ENCODE results near the gene AUH. TPM values are rescaled to one million over a fixed set of nuclear protein-coding genes. Genes with fewer than 3 reads are reported as not detected.

The AUH gene
- total RNA-seq, 6 donors from 2014 or later = 13.7 to 38.5 (median 24.4) TPM

GRCh38 chr9:91240596-91241165 lies 121.0 kb downstream of the AUH start:
- WGBS, 2 donors = 72 to 90% methylated on average over 3 of the region's 3 CpGs
- Histone ChIP-seq H3K4me3 (no peak overlapping the region), H3K27ac (no peak overlapping the region), H3K36me3 (no peaks in the 10 kb centered on the region), H3K4me1 (peaks cover 0 to 2% (median 0%) of the 10 kb centered on the region in 4 donors), H3K9me3 (no peaks in the 10 kb centered on the region), H3K27me3 (no peaks in the 10 kb centered on the region)
- no peak for TF ChIP-seq POLR2AphosphoS5 (IDR thresholded peaks at IDR 0.05)
- TF ChIP-seq, protein P1, sequence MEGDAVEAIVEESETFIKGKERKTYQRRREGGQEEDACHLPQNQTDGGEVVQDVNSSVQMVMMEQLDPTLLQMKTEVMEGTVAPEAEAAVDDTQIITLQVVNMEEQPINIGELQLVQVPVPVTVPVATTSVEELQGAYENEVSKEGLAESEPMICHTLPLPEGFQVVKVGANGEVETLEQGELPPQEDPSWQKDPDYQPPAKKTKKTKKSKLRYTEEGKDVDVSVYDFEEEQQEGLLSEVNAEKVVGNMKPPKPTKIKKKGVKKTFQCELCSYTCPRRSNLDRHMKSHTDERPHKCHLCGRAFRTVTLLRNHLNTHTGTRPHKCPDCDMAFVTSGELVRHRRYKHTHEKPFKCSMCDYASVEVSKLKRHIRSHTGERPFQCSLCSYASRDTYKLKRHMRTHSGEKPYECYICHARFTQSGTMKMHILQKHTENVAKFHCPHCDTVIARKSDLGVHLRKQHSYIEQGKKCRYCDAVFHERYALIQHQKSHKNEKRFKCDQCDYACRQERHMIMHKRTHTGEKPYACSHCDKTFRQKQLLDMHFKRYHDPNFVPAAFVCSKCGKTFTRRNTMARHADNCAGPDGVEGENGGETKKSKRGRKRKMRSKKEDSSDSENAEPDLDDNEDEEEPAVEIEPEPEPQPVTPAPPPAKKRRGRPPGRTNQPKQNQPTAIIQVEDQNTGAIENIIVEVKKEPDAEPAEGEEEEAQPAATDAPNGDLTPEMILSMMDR (IDR thresholded peaks at IDR 0.05) = no peak
- no peak for TF ChIP-seq EP300 (IDR thresholded peaks at IDR 0.05)
- TF ChIP-seq POLR2A (IDR thresholded peaks at IDR 0.05) = no peak
- ATAC-seq (ENCODE audit: low FRiP score in 2 of 2) (no peak), DNase-seq (no peak)

GRCh38 chr9:91239367-91240111 lies 122.2 kb downstream of the AUH start:
- ATAC-seq (ENCODE audit: low FRiP score in 2 of 2) = no peak
- Histone ChIP-seq H3K27ac (no peak overlapping the region), H3K4me1 (no peaks in the 10 kb centered on the region), H3K36me3 (no peaks in the 10 kb centered on the region), H3K9me3 (no peaks in the 10 kb centered on the region), H3K4me3 (no peak overlapping the region), H3K27me3 (no peaks in the 10 kb centered on the region)
- 75 to 77% methylated on average over 5 of the region's 5 CpGs for WGBS, 2 donors
- no peak for DNase-seq
- TF ChIP-seq, protein P1 (IDR thresholded peaks at IDR 0.05) = no peak
- TF ChIP-seq EP300 (IDR thresholded peaks at IDR 0.05) = no peak
- TF ChIP-seq POLR2A (IDR thresholded peaks at IDR 0.05) = no peak
- no peak for TF ChIP-seq POLR2AphosphoS5 (IDR thresholded peaks at IDR 0.05)

- Histone ChIP-seq H3K4me1 (no peaks in the 10 kb centered on the region), H3K27me3 (no peaks in the 10 kb centered on the region), H3K36me3 (no peaks in the 10 kb centered on the region), H3K4me3 (no peak overlapping the region), H3K9me3 (no peaks in the 10 kb centered on the region), H3K27ac (no peak overlapping the region)
- TF ChIP-seq POLR2A (IDR thresholded peaks at IDR 0.05) = no peak
- DNase-seq = no peak
- WGBS, 2 donors = 87 to 94% methylated on average over 2 of the region's 2 CpGs
- no peak for ATAC-seq (ENCODE audit: low FRiP score in 2 of 2)
Measured at GRCh38 chr9:91234523-91234922, 127.2 kb downstream of the AUH start.

GRCh38 chr9:91231619-91232018 lies 130.1 kb downstream of the AUH start:
- DNase-seq = no peak
- Histone ChIP-seq H3K36me3 (no peaks in the 10 kb centered on the region), H3K4me1 (no peaks in the 10 kb centered on the region), H3K9me3 (no peaks in the 10 kb centered on the region), H3K27me3 (no peaks in the 10 kb centered on the region), H3K4me3 (no peak overlapping the region), H3K27ac (no peak overlapping the region)
- TF ChIP-seq POLR2AphosphoS5 (IDR thresholded peaks at IDR 0.05) (no peak), POLR2A (IDR thresholded peaks at IDR 0.05) (no peak), EP300 (IDR thresholded peaks at IDR 0.05) (no peak)
- TF ChIP-seq, protein P1 (IDR thresholded peaks at IDR 0.05) = no peak
- no peak for ATAC-seq (ENCODE audit: low FRiP score in 2 of 2)
- WGBS, 2 donors = 79 to 85% methylated on average over 2 of the region's 2 CpGs

DNA sequence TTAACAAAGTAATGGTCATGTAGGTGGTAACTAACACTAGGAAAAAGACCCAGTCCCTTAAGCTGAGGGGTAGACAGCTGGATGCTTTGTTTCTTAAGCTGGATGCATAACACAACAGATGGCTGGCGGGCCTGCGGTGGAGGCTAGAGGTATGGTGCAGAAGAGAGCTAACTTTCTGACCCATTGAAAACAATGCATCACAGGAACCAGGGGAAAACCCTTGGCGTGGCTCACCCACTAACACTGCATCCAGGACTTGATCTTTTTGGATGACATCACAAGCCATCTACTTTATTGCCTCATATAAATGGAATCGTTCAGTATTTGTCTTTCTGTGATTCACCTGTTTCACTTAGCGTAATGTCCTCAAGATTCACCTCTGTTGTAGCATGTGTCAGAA lies 138.7 kb downstream of the AUH start:
- Histone ChIP-seq H3K9me3 (no peaks in the 10 kb centered on the region), H3K4me3 (no peak overlapping the region), H3K27ac (no peak overlapping the region), H3K27me3 (no peaks in the 10 kb centered on the region), H3K36me3 (peaks cover 0 to 16% (median 2%) of the 10 kb centered on the region in 4 donors), H3K4me1 (no peaks in the 10 kb centered on the region)
- DNase-seq (no peak), ATAC-seq (ENCODE audit: low FRiP score in 2 of 2) (no peak)
- WGBS, 2 donors = 95 to 99% methylated on average over 5 of the region's 5 CpGs
- TF ChIP-seq POLR2A (IDR thresholded peaks at IDR 0.05) (no peak), EP300 (IDR thresholded peaks at IDR 0.05) (no peak), POLR2AphosphoS5 (IDR thresholded peaks at IDR 0.05) (no peak)
- TF ChIP-seq, protein P1 (IDR thresholded peaks at IDR 0.05) = no peak
